NCI-H748 (cell line): ENCODE results near the gene MSH3.
"Not testable (repeated sequence)": the region's sequence is repeated elsewhere in the genome, so short reads cannot be mapped to it uniquely, and the experiment has no call there.

ENCODE experiments used
- DNase-seq: peaks from one replicate; lab custom pipeline; 2025; ENCODE audit not compliant: unreplicated experiment; lab: John Stamatoyannopoulos, UW

The MSH3 gene

GRCh38 chr5:80752427-80752826 lies 98.0 kb downstream of the MSH3 start:
- no peak for DNase-seq

GRCh38 chr5:80753712-80754111 lies 99.3 kb downstream of the MSH3 start:
- DNase-seq: no peak

- peak; percentile 97 for DNase-seq
These were observed 100.4 kb downstream of the MSH3 start for GRCh38 chr5:80754900-80755299.

GRCh38 chr5:80755626-80756025 lies 101.2 kb downstream of the MSH3 start:
- peak; percentile 27 for DNase-seq

- peak; percentile 98 for DNase-seq
These were observed 101.8 kb downstream of the MSH3 start for GRCh38 chr5:80756292-80756691.

- DNase-seq: no peak
These were observed 102.8 kb downstream of the MSH3 start for GRCh38 chr5:80757290-80757689.

GRCh38 chr5:80759866-80760577 lies 105.6 kb downstream of the MSH3 start:
- no peak for DNase-seq

GRCh38 chr5:80760680-80761079 lies 106.2 kb downstream of the MSH3 start:
- DNase-seq: no peak

GRCh38 chr5:80761176-80761575 lies 106.7 kb downstream of the MSH3 start:
- no peak for DNase-seq

- DNase-seq: no peak
These were observed 107.5 kb downstream of the MSH3 start for GRCh38 chr5:80761966-80762365.

- no peak for DNase-seq
These were observed 108.1 kb downstream of the MSH3 start for GRCh38 chr5:80762573-80762972.

- DNase-seq: no peak
These were observed 108.8 kb downstream of the MSH3 start for GRCh38 chr5:80763211-80763610.

GRCh38 chr5:80763873-80764647 lies 109.6 kb downstream of the MSH3 start:
- no peak for DNase-seq

- no peak for DNase-seq
These were observed 110.3 kb downstream of the MSH3 start for GRCh38 chr5:80764786-80765185.

- DNase-seq: no peak
These were observed 123.2 kb downstream of the MSH3 start for GRCh38 chr5:80777347-80778287.

GRCh38 chr5:80780024-80780423 lies 125.6 kb downstream of the MSH3 start:
- no peak for DNase-seq

- DNase-seq: no peak
These were observed 126.4 kb downstream of the MSH3 start for GRCh38 chr5:80780761-80781285.

GRCh38 chr5:80781356-80781755 lies 126.9 kb downstream of the MSH3 start:
- no peak for DNase-seq

- DNase-seq: no peak
These were observed 128.2 kb downstream of the MSH3 start for GRCh38 chr5:80782626-80783025.

GRCh38 chr5:80783751-80784150 lies 129.3 kb downstream of the MSH3 start:
- not testable (repeated sequence) for DNase-seq

GRCh38 chr5:80784451-80784850 lies 130.0 kb downstream of the MSH3 start:
- DNase-seq: peak; percentile 82
